DOHH2 (cell line): ENCODE measurements around the gene DNASE2.

Experiments used
- H3F3A ChIP-seq: fragments of 200-600 bp; sonication (generic), shearing (Covaris generic); 2 replicates; pipeline ENCODE4 v1.6.0; 2016; ENCODE audit warnings: antibody characterized with exemption, mild to moderate bottlenecking; ENCODE audit not compliant: control insufficient read depth, insufficient read depth
- H3K27ac ChIP-seq: fragments of 200-600 bp; sonication (generic); 2 replicates; pipeline ENCODE4 v1.5.1; 2014; ENCODE audit warnings: low read depth, mild to moderate bottlenecking, low read length, moderate library complexity
- H3K27me3 ChIP-seq: fragments of 200-600 bp; sonication (generic); 2 replicates; pipeline ENCODE4 v1.6.1; 2014; ENCODE audit warnings: mild to moderate bottlenecking, low read length, mixed read lengths; ENCODE audit not compliant: control insufficient read depth
- H3K36me3 ChIP-seq: fragments of 200-600 bp; sonication (generic); 2 replicates; pipeline ENCODE4 v1.6.1; 2014; ENCODE audit warnings: mild to moderate bottlenecking, low read length, moderate library complexity, mixed read lengths; ENCODE audit not compliant: control insufficient read depth
- H3K4me1 ChIP-seq: fragments of 200-600 bp; sonication (generic); 2 replicates; pipeline ENCODE4 v1.6.1; 2014; ENCODE audit warnings: mild to moderate bottlenecking, low read length, mixed read lengths; ENCODE audit not compliant: control insufficient read depth
- H3K4me2 ChIP-seq: fragments of 200-600 bp; sonication (generic); 2 replicates; pipeline ENCODE4 v1.6.0; 2014; ENCODE audit warnings: mild to moderate bottlenecking, low read length, moderate library complexity
- H3K4me3 ChIP-seq: fragments of 200-600 bp; sonication (generic); 2 replicates; pipeline ENCODE4 v1.5.1; 2014; ENCODE audit warnings: mild to moderate bottlenecking, low read length, mixed read lengths
- H3K79me2 ChIP-seq: fragments of 200-600 bp; sonication (generic); 2 replicates; pipeline ENCODE4 v1.6.1; 2014; ENCODE audit warnings: mild to moderate bottlenecking, low read length, mixed read lengths; ENCODE audit not compliant: control insufficient read depth
- H3K9me2 ChIP-seq: fragments of 200-600 bp; sonication (generic); replicated peaks from 2 replicates; pipeline ENCODE4 v1.6.1; 2014; ENCODE audit warnings: mild to moderate bottlenecking, low read length, mixed read lengths; ENCODE audit not compliant: control insufficient read depth
- H3K9me3 ChIP-seq: fragments of 200-600 bp; sonication (generic); 2 replicates; pipeline ENCODE4 v1.6.1; 2014; ENCODE audit warnings: antibody characterized with exemption, low read length, mixed read lengths; ENCODE audit not compliant: control insufficient read depth, insufficient read depth
- H4K20me1 ChIP-seq: fragments of 200-600 bp; sonication (generic); 2 replicates; pipeline ENCODE4 v1.6.0; 2014; ENCODE audit warnings: low read depth, mild to moderate bottlenecking, antibody characterized with exemption, low read length, moderate library complexity; ENCODE audit not compliant: control insufficient read depth, insufficient read depth
- EZH2phosphoT487 ChIP-seq: fragments of 200-600 bp; sonication (generic); IDR thresholded peaks from 2 replicates; pipeline ENCODE4 v1.6.1; 2017; ENCODE audit warnings: borderline replicate concordance, mild to moderate bottlenecking, antibody characterized with exemption, low read length, moderate library complexity, mixed read lengths
- TF ChIP-seq, protein P1 (sequence below): fragments of 200-600 bp; sonication (generic); IDR thresholded peaks from one replicate; pipeline ENCODE4 v1.5.1; 2014; ENCODE audit warnings: antibody characterized with exemption, mild to moderate bottlenecking, low read depth, low read length; ENCODE audit not compliant: poor library complexity, severe bottlenecking

The DNASE2 gene

GRCh38 chr19:12882589-12882988, 1.3 kb upstream of the DNASE2 start:
- Histone ChIP-seq H3K9me2 (no peaks in the 10 kb centered on the region), H3K27me3 (peaks cover 6% of the 10 kb centered on the region; the same call in 1 of the 2 replicates), H3K4me1 (peaks cover 34% of the 10 kb centered on the region), H3K27ac (no peak overlapping the region), H3K4me2 (no peak overlapping the region), H3K36me3 (peaks cover 7% of the 10 kb centered on the region), H4K20me1 (no peaks in the 10 kb centered on the region), H3K79me2 (peaks cover 13% of the 10 kb centered on the region), H3K4me3 (no peak overlapping the region), H3F3A (no peaks in the 10 kb centered on the region), H3K9me3 (peaks cover 12% of the 10 kb centered on the region)
- TF ChIP-seq, protein P1, sequence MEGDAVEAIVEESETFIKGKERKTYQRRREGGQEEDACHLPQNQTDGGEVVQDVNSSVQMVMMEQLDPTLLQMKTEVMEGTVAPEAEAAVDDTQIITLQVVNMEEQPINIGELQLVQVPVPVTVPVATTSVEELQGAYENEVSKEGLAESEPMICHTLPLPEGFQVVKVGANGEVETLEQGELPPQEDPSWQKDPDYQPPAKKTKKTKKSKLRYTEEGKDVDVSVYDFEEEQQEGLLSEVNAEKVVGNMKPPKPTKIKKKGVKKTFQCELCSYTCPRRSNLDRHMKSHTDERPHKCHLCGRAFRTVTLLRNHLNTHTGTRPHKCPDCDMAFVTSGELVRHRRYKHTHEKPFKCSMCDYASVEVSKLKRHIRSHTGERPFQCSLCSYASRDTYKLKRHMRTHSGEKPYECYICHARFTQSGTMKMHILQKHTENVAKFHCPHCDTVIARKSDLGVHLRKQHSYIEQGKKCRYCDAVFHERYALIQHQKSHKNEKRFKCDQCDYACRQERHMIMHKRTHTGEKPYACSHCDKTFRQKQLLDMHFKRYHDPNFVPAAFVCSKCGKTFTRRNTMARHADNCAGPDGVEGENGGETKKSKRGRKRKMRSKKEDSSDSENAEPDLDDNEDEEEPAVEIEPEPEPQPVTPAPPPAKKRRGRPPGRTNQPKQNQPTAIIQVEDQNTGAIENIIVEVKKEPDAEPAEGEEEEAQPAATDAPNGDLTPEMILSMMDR, result no peak
- no peak for TF ChIP-seq EZH2phosphoT487

- peak overlapping the region; percentile 95 for H3K4me3 ChIP-seq
- peak overlapping the region; percentile 85 for H3K4me2 ChIP-seq
- peaks cover 30% of the 10 kb centered on the region for H3K4me1 ChIP-seq
- peaks cover 12% of the 10 kb centered on the region for H3K9me3 ChIP-seq
- peak overlapping the region; percentile 49 for H3K27ac ChIP-seq
- H3K27me3 ChIP-seq, result peaks cover under 1% of the 10 kb centered on the region; the same call in 1 of the 2 replicates
- no peaks in the 10 kb centered on the region for H3F3A ChIP-seq
- H4K20me1 ChIP-seq, result no peaks in the 10 kb centered on the region
- TF ChIP-seq, protein P1, result no peak
- no peak for TF ChIP-seq EZH2phosphoT487
- H3K79me2 ChIP-seq, result peaks cover 13% of the 10 kb centered on the region
- no peaks in the 10 kb centered on the region for H3K9me2 ChIP-seq
- H3K36me3 ChIP-seq, result peaks cover 7% of the 10 kb centered on the region
These were observed 588 bp downstream of the DNASE2 start for GRCh38 chr19:12880551-12881171.

DNA sequence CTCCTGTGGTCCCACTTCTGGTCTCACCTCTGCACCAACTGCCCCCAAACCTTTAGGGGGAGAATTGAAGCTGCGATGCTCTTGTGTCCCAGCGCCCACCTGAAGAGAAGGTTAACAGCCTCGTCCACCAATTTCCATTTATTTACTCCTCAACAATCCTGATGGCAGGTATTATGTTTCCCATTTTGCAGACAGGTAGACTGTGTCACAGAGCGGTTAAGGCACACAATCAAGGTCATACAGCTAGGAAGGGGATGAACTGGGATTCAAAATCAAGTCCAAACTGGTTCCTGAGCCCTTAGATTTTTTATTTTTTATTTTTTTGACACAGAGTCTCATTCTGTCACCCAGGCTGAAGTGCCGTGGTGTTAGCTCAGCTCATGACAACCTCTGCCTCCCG, 6.2 kb downstream of the DNASE2 start:
- H3K9me2 ChIP-seq, result no peaks in the 10 kb centered on the region
- H3K9me3 ChIP-seq, result peaks cover 7% of the 10 kb centered on the region; the same call in 1 of the 2 replicates
- no peaks in the 10 kb centered on the region for H3K27me3 ChIP-seq
- TF ChIP-seq, protein P1, result no peak
- no peak for TF ChIP-seq EZH2phosphoT487
- no peak overlapping the region for H3K27ac ChIP-seq
- no peak overlapping the region for H3K4me2 ChIP-seq
- H4K20me1 ChIP-seq, result no peaks in the 10 kb centered on the region
- H3K79me2 ChIP-seq, result peaks cover 2% of the 10 kb centered on the region
- H3K4me1 ChIP-seq, result peaks cover 3% of the 10 kb centered on the region
- H3K36me3 ChIP-seq, result peaks cover 12% of the 10 kb centered on the region; the same call in 1 of the 2 replicates
- H3F3A ChIP-seq, result peaks cover 5% of the 10 kb centered on the region; the same call in 1 of the 2 replicates
- H3K4me3 ChIP-seq, result no peak overlapping the region
